GM21717 (cell line): ENCODE measurements around the gene EPB41L2.
"Not testable (repeated sequence)": the region's sequence is repeated elsewhere in the genome, so short reads cannot be mapped to it uniquely, and the experiment has no call there.

Experiments used
- ATAC-seq: cut with Tn5 transposase; IDR thresholded peaks from one replicate; pipeline ENCODE4 v1.9.1; 2021; ENCODE audit warnings: mild to moderate bottlenecking, moderate library complexity; ENCODE audit not compliant: unreplicated experiment

The EPB41L2 gene

GRCh38 chr6:131005439-131006016 lies 57.5 kb downstream of the EPB41L2 start:
- ATAC-seq: no peak

GRCh38 chr6:131004936-131005335 lies 58.1 kb downstream of the EPB41L2 start:
- ATAC-seq: no peak

GRCh38 chr6:131004387-131004755 lies 58.7 kb downstream of the EPB41L2 start:
- ATAC-seq: no peak

- no peak for ATAC-seq
Measured at GRCh38 chr6:131003488-131004386, 59.3 kb downstream of the EPB41L2 start.

- no peak for ATAC-seq
Measured at GRCh38 chr6:131002661-131002980, 60.4 kb downstream of the EPB41L2 start.

- no peak for ATAC-seq
Measured at GRCh38 chr6:131001945-131002660, 60.9 kb downstream of the EPB41L2 start.

- ATAC-seq: no peak
Measured at GRCh38 chr6:131001111-131001736, 61.8 kb downstream of the EPB41L2 start.

GRCh38 chr6:131000544-131000943 lies 62.5 kb downstream of the EPB41L2 start:
- ATAC-seq: no peak

- ATAC-seq: no peak
Measured at GRCh38 chr6:130997061-130997753, 65.8 kb downstream of the EPB41L2 start.

- no peak for ATAC-seq
Measured at GRCh38 chr6:130996635-130997034, 66.4 kb downstream of the EPB41L2 start.

- no peak for ATAC-seq
Measured at GRCh38 chr6:130995783-130996447, 67.1 kb downstream of the EPB41L2 start.

- no peak for ATAC-seq
Measured at GRCh38 chr6:130994319-130995097, 68.5 kb downstream of the EPB41L2 start.

- ATAC-seq: no peak
Measured at GRCh38 chr6:130993292-130993765, 69.7 kb downstream of the EPB41L2 start.

GRCh38 chr6:130991422-130992137 lies 71.5 kb downstream of the EPB41L2 start:
- no peak for ATAC-seq

- ATAC-seq: not testable (repeated sequence)
Measured at GRCh38 chr6:130987539-130987938, 75.5 kb downstream of the EPB41L2 start.

GRCh38 chr6:130985115-130985514 lies 77.9 kb downstream of the EPB41L2 start:
- ATAC-seq: no peak

GRCh38 chr6:130982941-130983456 lies 80.0 kb downstream of the EPB41L2 start:
- ATAC-seq: no peak

GRCh38 chr6:130982135-130982534 lies 80.9 kb downstream of the EPB41L2 start:
- no peak for ATAC-seq

- ATAC-seq: no peak
Measured at GRCh38 chr6:130981409-130981808, 81.6 kb downstream of the EPB41L2 start.
